ENCODE measurements around the gene USP3.
"Not testable (repeated sequence)": the region's sequence is repeated elsewhere in the genome, so short reads cannot be mapped to it uniquely, and the experiment has no call there.

The USP3 gene

DNA sequence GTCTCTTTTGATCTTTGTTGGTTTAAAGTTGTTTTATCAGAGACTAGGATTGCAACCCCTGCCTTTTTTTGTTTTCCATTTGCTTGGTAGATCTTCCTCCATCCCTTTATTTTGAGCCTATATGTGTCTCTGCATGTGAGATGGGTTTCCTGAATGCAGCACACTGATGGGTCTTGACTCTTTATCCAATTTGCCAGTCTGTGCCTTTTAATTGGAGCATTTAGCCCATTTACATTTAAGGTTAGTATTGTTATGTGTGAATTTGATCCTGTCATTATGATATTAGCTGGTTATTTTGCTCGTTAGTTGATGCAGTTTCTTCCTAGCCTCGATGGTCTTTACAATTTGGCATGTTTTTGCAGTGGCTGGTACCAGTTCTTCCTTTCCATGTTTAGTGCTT is 116.4 kb downstream of the USP3 start:
- not testable (repeated sequence) for DNase-seq

DNA sequence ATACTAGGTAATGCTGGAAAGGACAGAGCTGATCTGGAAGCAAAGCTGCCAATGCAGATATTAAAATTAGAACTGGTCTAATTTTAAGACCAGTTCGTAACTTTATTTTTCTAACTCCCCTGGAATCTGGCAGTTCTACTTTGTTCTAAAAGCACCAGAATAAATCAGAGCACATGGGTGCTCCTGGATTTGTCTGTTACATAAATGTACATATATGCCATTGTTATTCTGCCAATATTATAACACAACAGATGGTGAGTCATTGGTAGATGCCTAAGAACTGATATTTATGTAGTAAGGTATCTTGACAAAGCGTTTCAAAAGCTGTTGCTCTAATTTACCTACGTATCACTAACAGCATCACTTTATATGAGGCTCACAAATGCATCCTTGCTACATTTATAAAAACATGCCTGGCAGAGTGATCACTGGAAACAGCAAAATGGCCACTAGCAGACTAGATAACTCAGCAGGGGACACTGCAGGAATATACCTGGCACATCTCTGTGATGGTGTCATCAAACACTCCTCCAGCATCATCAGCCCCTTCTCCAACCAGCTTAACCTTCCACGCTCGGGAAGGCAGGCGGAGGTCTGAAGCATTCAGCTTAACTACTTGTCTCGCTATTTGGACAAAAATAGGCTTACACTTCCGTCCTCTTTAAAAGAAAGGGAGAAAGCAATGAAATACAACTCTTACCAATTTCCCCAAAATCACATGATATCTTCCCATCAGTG is 119.0 kb downstream of the USP3 start:
- DNase-seq = no peak

DNA sequence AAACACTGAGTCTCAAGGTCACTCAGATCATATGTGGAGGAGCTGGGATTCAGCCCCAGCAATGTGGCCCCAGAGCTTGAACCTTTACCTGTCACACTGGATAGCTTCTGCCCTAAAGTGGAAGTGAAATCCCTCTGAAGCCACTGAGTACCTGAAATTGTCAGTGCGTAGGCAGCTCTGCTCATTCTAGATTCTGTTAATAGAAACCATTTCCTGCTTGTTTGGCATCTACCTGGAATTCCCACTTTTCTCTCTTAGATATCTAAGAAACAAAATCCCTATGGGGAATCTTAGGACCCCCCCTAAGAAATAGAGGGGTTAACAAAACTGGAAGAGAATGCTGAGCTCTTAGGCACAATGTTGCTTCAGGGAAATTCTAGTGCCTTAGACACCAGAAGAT is 122.6 kb downstream of the USP3 start:
- DNase-seq = no peak

DNA sequence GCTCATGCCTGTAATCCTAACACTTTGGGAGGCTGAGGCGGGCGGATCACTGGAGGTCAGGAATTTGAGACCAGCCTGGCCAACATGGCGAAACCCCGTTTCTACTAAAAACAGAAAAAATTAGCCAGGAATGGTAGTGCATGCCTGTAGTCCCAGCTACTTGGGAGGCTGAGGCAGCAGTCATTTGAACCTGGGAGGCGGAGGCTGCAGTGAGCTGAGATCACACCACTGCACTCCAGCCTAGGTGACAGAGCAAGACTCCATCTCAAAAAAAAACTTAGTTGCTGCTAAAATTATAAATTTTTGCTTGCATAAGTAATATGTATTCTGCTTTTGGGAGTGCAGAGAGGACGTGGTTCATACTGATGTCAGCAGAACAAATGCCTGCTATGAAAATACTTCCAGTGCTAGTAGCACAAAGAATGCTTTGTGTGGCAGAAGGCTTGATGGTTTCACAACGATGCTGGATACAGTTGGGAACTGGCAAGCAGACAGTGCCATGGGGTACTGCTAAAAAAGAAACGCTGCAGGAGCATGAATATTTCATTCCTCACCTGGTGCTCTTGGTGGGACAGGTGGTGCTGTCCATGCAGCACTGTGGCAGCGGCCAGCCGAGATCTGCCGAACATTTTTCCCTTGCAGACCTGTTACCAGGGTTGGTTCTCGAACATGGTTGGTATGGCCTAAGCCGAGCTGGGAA is 123.9 kb downstream of the USP3 start:
- no peak for DNase-seq

GRCh38 chr15:63630036-63630751 is 125.8 kb downstream of the USP3 start:
- DNase-seq = no peak

DNA sequence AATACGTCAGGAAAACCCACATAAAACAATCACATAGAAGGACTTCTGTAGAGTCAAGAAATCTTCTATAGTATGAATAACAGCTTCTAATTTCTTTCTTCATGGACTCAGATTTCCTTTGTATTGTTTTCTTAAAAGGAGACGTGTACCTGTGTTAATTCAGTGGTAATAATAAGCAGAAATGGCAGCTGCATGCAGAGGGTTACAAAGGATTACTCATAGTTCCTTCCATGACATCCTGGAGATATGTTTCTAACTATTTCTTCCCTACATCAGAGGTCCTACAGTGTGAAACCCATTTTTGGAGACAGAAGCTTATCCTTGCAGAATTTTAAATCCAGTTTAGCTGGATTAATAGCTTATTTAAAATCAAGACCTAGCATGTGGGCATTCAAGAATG is 128.9 kb downstream of the USP3 start:
- no peak for DNase-seq

DNA sequence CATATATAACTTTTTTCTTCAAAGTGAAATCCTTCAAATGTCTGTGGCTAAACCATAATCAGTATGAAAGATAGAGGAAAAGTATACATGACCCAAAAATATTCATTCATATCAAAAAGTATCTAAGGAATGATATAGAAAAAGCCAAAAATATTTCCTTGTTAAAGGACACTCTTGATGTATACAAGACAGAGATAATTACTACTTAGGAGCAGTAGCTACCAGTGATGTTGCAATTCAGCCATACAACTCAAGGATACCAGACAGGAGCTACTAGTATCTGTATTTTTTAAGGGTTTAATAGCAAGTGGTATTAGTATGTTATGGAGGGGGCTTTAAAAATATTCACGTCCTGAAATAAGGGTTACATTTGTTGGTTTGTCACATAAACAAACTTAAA is 129.8 kb downstream of the USP3 start:
- no peak for DNase-seq

GRCh38 chr15:63636518-63637061 is 132.2 kb downstream of the USP3 start:
- DNase-seq = no peak

GRCh38 chr15:63638839-63639238 is 134.4 kb downstream of the USP3 start:
- no peak for DNase-seq

DNA sequence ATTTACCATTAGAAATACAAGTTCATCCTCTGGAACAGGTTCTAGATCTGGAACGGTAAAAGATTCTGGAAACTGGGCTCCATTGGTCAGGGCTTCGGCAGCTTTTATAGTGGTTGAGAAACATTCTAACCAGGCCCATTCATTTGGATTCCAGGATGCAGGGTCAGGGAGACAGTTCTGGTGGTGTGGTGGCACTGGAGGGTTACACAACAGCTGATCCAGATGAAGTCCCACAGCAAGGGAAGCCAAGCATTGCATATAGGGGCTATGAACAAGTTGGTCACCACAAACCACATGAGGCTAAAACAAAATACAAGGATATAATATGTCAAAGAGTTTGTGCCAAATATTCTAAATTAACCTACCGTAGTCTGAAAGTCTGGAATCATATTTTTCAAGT is 135.8 kb downstream of the USP3 start:
- no peak for DNase-seq

Data from NCI-H526 (cell line).